Stimulated activated CD8-positive, alpha-beta memory T cell treated with anti-CD3 and anti-CD28 coated beads, Interleukin-7, amount 100 ng/mL, for 4 hours (primary cell): ENCODE data around the gene HOXA4.

Experiments used
- DNase-seq, 2 donors: peaks; one replicate each; pipeline ENCODE4 v3.0.0-alpha.2; 2020; ENCODE audit warnings: low read depth in 2 of 2

HOXA4 gene

DNA sequence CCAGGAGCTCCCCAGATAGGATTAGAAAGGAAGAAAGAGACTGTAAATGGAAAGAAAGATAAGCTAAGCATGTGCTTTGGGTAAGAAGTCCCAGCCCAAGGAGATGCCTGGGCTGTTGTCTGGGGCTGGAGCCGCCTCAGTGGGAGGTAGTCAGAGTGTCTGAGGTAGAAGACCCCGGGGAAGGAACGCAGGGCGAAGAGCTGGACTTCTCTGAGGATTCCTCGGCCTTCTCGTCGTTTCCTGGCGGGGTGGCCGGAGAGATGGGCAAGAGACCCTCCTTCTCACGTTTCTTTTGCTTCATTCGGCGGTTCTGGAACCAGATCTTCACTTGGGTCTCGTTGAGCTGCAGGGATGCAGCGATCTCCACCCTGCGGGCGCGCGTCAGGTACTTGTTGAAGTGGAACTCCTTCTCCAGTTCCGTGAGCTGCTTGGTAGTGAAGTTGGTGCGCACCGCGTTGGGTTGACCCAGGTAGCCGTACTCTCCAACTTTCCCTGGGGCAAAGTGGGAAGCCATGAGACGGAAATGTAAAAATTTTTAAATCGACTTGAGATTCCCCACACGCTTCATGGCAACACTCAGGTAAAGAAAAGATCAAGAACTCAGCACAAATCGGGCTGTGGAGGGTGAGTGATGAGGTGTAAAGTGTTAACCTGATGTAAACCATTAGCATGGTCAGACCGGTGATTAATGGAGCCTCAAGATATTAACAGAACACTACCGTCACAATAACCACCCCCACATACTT lies 36.1 kb downstream of the HOXA4 start:
- DNase-seq = no peak

DNA sequence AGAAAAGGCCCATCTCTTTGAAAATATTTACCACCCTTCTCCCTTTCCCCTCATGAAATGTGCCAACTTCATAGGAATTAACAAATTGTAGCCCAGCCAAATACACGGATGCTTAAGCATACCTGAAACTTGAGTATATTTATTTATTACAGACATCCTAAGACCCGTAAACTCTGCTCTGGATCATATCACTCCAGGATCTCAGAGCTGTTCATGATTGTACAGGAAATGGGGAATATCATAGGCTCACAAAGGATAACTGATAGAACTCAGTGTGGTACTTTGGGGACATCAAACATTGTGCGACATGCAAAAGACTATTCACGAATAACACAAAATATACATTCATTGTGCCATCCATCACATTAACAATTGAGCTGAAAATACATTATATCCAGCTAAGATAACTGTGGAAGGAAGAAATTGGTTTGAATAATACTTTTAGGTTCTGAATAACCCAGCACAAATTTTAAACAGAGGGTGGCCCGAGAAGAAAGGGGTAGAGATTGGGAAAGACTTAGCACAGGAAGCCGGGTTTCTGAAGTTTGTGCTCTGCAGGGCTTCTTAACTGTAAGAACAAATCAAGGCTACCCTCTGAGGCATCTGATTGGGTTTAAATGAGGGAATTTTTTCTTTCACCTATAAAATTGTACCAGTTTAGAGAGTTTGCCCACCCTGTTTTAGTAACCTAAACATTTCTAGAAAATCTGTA lies 37.2 kb downstream of the HOXA4 start:
- no peak for DNase-seq

DNA sequence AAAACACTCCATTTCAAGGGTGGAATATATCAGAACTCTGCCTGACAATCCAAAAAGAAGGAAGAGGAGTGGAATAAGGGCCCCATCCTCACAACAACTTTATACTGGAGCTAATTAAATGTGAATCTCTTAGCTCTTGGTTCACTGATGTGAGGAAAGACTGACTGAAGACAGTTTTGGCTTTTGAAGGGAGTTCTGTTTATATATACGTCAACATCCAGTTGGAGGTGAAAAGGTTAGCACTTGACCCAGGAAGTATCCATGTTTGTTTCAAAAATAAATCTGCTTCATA lies 37.8 kb downstream of the HOXA4 start:
- no peak for DNase-seq

DNA sequence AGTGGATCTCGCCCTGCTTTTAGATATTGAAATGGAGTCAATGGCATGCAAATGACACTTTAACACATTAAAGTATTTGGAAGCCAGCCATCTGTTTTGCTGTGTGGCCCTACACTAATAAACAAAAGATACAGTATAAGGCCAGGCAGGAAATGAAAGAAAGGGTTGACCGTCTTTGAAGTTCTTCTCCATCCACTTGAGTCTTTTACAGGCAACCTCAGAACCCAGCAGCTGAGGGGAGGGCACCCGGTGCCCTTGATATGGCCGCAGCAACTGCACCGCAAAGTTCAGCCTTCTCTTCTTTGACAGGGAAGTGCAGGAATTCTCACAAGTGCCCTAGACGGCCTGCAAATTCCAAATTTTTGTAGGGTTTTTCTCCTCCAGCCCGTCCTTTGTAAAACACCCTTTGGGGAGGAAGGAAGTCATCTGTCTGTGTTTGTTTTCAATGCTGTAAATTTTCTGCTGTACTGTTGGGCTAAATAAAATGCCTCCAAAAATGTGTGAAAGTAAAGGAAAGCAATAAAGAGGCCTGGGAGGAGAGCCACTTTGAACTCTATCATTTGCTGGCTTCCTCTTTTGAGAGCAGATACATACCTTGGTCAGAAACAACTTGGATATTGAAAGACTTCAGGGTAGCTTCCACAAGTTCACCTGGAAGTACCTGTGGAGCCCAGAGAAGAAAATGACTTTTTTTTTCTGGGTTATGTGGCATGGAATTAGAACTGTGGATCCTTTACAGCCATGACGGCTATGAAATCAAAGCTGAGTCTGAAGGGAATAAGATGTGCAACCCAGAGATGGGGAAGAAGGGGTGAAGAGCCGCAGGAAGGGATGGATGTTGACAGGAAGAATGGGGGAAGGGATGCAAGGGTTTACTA lies 38.4 kb downstream of the HOXA4 start:
- no peak for DNase-seq

DNA sequence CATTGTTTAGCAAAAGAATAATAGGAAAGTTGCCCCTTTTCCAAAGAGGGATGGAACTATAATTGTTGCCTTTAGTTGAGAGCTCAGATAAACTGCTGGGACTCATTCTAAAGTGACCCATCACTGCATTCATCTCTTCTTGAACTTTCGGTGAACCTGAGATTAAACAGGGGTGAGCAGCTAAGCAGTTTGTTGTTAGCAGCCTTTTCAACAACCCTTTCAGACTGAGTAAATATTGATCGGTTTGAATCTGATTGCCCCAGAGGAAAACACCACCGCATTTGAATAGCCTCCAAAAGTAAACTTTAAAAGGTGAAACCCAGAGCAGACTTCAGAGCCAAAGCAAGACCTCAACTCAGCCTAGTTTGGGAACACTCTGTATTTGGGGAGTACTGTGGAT lies 39.5 kb downstream of the HOXA4 start:
- DNase-seq = no peak

DNA sequence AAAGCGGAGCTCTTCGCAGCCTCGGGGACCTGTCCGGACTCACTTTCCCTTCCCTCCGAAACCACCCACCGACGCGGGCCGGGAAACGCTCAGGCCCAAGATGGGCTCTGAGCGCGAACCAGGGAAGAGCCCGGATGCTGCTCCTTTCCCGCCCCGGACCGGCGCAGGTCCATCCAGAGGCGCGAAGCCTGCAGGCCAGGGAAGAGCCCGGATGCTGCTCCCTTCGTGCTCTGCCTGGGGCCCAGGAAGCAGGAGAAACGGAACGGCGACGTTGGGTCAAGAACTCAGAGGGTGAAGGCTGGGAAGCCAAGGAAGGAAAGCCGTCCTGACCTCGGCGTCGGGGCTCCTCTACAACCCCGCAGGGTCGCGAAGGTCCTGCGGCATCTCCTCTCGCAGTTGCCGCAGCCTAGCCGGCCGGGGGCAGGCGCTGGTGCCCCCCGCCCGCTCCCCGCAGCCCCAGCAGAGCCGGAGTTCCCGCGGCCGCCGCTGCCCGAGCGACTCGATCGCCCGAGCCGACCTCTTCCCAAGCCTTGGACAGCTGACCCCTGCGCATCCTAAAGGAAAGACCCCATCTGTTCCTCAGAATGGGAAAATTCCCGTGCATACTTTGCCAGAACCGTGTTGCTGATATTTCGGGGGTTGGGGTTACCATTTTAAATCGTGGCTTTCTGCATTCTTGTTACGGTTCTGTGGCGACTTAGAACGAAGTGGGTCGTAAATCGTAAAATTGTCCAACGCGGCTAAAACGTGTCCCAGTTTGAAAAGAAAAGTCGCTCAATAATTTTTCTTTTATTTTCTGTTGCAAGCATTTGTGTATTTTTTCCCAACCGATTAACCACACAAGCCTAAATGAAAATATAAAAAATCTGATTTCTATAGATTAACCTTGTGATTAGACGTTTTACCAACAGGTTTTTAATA lies 42.3 kb downstream of the HOXA4 start:
- DNase-seq = no peak

DNA sequence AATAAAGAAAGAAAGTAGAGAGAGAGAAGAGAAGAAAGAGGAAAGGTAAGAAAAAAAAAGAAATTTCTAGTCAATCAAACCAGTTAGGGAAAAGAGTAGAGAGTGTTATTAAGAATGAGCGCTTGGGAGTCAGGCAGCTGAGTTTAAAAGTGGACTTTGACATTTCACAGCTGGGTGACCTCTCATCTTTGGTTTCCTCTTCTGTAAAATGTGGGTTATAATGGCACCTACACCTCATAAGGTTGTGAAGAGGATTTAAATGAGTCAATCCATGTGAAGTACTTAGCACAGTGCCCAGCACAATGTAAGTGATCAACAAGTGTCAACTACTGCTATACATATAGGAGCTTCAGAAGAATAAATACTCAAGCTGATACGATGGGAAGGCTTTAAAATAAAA lies 46.9 kb downstream of the HOXA4 start:
- no peak for DNase-seq

DNA sequence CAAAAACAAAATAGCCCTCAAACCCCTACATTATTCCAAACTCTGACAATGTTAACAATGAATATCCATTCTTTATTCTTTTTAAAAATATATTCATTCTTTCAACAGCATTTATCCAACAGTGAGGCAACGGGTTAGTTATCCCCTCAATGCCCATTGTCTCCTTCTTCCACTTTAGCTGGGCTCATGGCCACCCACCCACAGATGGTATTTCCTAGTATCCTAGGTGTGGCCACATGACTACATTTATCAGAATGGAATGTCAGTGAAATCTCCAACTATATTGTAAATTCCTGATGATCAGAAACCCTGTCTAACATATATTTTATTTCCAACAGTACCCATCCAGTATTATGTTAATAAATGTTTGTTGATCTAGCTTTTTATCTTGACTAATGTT lies 48.4 kb downstream of the HOXA4 start:
- DNase-seq = no peak

DNA sequence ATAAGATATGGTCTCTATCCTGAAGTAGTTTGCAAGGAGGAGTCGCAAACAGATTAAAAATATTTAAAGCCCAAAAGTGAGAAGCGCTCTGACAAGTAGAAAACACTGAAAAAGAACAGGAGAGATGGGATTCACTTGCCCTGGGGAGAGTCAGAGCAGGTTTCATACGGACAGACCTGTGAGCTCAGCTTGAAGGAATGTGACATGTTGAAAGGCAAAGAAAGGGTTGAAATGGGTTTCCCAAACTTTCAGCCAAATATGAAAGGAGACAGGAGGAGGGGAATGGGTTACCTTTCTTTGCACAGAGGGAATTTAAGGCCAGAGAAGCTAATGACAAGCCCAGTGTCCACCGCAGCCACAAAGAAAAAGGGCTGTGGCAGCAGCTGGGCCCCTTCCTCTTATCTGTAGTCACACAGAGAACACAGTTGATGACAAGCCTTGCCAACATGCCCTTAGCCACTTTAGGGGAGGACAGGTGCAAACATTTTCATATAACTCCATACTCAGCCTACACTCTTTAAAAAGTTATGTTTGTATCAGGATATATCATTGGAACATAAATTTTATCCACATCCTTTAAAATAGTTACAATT lies 49.6 kb downstream of the HOXA4 start:
- no peak for DNase-seq

DNA sequence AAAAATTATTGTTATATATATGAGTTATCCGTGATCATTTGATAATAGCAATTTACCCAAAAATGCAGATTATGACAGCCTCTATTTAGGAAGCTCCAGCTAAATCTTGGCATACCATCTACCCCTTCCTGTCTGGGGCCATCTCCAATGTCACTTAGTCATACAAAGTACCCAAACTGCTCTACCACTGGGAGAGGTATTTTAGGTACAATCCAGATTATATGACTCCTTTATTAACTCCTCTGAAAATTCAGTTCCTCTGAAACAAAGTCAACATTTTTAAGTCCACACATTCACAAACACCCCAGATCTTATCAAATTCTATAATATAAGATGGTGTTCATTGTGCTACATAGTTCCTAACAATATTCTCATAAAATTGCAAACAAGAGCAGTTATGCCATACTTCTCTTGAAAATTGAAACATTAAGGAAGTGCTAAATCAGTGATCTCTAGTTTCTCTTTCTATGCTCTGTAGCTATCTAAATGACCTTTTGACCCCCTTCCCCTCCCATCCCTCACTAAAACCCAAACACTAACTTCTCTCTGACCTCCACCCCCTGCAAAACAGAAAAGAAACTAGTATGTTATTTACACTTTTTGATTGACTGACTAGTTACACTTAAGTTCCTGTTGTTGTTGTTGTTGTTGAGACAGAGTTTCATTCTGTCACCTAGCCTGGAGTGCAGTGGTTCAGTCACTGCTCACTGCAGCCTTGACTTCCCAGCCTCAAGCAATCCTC lies 51.2 kb downstream of the HOXA4 start:
- DNase-seq = no peak

DNA sequence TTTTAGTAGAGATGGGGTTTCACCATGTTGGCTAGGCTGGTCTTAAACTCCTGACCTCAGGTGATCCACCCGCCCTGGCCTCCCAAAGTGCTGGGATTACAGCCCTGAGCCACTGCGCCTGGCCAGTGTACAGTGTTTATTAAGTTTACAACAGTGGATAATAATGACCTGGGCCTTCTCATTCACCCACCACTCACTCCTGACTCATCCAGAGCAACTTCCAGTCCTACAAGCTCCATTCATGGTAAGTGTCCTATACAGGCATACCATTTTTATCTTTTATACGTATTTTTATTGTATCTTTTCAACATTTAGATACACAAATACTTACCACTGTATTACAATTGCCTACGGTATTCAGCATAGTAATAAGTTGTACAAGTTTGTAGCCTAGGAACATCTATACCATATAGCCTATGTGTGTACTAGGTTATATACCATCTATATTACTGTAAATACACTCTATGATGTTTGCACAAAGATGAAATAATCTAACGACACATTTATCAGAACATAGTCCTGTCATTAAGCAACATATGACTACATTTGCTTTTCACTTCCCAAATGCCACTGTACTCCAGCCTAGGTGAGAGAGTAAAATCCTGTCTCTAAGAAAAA lies 51.8 kb downstream of the HOXA4 start:
- no peak for DNase-seq
